Esophagus muscularis mucosa (tissue), 4 donors: Measurements from ENCODE around the gene RAD51B.

Experiments
- EP300 ChIP-seq: sonication (generic); formaldehyde crosslinking; IDR thresholded peaks from one replicate; pipeline ENCODE4 v1.6.1; 2017; ENCODE audit warnings: antibody characterized with exemption
- POLR2A ChIP-seq: fragments of 450-650 bp; IDR thresholded peaks from one replicate; pipeline ENCODE4 v1.6.1; 2017; ENCODE audit warnings: antibody characterized with exemption, moderate library complexity, mild to moderate bottlenecking, low read depth
- TF ChIP-seq, protein P1 (sequence below), 3 experiments: fragments of 200-600 bp in 2 of 3; fragments of 450-650 bp in 1 of 3; sonication (generic) in 2 of 3; IDR thresholded peaks; one replicate each; pipeline ENCODE4 v1.5.1; 2017 to 2019; ENCODE audit warnings: antibody characterized with exemption in 3 of 3, mild to moderate bottlenecking in 2 of 3, moderate library complexity in 1 of 3

DNA sequence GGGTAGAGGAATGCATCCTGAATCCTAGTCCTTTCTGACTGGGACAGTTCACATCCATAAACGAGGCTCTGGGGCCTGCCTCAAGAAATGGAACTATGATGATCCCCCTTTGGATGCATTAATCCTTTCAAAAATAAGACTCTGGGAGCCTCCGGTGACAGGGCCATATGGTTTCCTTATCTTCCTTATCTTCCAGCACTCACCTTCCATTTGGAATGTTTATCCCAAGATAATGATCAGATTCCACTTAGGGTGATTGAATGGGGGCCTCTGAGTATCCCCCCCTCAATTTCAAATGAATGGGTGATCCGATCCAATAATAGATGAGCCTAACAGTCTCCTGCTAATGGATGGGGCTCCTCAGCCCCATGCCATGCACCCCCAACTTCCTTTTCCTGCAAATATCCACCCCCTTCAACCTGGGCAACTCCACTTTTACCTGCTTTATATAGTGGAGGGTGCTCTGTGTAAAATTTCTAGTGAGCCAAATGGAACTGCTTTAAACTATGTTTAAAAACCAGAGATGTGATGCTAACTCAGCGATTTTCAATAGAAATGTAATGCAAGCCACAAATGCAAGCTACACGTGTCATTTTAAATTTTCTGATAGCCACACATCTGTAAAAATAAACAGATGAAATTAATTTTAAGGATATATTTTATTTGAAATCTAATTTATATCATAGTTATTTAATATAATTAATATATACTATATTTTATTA, 815.5 kb downstream of the RAD51B start:
- TF ChIP-seq, protein P1, sequence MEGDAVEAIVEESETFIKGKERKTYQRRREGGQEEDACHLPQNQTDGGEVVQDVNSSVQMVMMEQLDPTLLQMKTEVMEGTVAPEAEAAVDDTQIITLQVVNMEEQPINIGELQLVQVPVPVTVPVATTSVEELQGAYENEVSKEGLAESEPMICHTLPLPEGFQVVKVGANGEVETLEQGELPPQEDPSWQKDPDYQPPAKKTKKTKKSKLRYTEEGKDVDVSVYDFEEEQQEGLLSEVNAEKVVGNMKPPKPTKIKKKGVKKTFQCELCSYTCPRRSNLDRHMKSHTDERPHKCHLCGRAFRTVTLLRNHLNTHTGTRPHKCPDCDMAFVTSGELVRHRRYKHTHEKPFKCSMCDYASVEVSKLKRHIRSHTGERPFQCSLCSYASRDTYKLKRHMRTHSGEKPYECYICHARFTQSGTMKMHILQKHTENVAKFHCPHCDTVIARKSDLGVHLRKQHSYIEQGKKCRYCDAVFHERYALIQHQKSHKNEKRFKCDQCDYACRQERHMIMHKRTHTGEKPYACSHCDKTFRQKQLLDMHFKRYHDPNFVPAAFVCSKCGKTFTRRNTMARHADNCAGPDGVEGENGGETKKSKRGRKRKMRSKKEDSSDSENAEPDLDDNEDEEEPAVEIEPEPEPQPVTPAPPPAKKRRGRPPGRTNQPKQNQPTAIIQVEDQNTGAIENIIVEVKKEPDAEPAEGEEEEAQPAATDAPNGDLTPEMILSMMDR (IDR thresholded peaks at IDR 0.05), result no peak
- no peak for TF ChIP-seq EP300
- no peak for TF ChIP-seq POLR2A
